GM10847 (cell line): Measurements from ENCODE around the gene BATF2.

Source experiments
- POLR2A ChIP-seq: IDR thresholded peaks from 2 replicates; pipeline ENCODE4 v1.6.1; 2011; ENCODE audit not compliant: insufficient read length; ENCODE audit errors: extremely low read depth

The BATF2 gene

GRCh38 chr11:65019824-65020223 is 23.1 kb upstream of the BATF2 start:
- no peak for TF ChIP-seq POLR2A

- no peak for TF ChIP-seq POLR2A
These were observed 21.2 kb upstream of the BATF2 start for GRCh38 chr11:65017937-65018336.

- no peak for TF ChIP-seq POLR2A
These were observed 19.9 kb upstream of the BATF2 start for GRCh38 chr11:65016705-65017104.

- no peak for TF ChIP-seq POLR2A
These were observed 18.0 kb upstream of the BATF2 start for GRCh38 chr11:65014726-65015227.

GRCh38 chr11:65013888-65014725 is 17.3 kb upstream of the BATF2 start, which contains the start of gene ARL2:
Gene ARL2 (plus strand): TSS chr11:65014160. CDS start chr11:65014208, 48 bp downstream.
- no peak for TF ChIP-seq POLR2A

- no peak for TF ChIP-seq POLR2A
These were observed 16.5 kb upstream of the BATF2 start for GRCh38 chr11:65013130-65013887.

GRCh38 chr11:65008873-65009272 is 12.1 kb upstream of the BATF2 start:
- no peak for TF ChIP-seq POLR2A

- TF ChIP-seq POLR2A, result no peak
These were observed 11.2 kb upstream of the BATF2 start for GRCh38 chr11:65008016-65008415.

- TF ChIP-seq POLR2A, result no peak
These were observed 6.5 kb upstream of the BATF2 start for GRCh38 chr11:65003282-65003681.

GRCh38 chr11:65002706-65003105 is 5.9 kb upstream of the BATF2 start:
- no peak for TF ChIP-seq POLR2A

- no peak for TF ChIP-seq POLR2A
These were observed 2.7 kb upstream of the BATF2 start for GRCh38 chr11:64999478-64999877.

- TF ChIP-seq POLR2A, result no peak
These were observed 2.1 kb upstream of the BATF2 start for GRCh38 chr11:64998690-64999431.

GRCh38 chr11:64998141-64998540 is 1.4 kb upstream of the BATF2 start:
- no peak for TF ChIP-seq POLR2A

- no peak for TF ChIP-seq POLR2A
These were observed 453 bp downstream of the BATF2 start for GRCh38 chr11:64996327-64996709.

- TF ChIP-seq POLR2A, result no peak
These were observed 2.5 kb downstream of the BATF2 start for GRCh38 chr11:64994318-64994717.
